Measurements from ENCODE around the gene CSPG5. TPM values are rescaled to one million over a fixed set of nuclear protein-coding genes. Genes with fewer than 3 reads are reported as not detected.

CSPG5 gene
- total RNA-seq, 1 experiment from 2014 or later, result 5.7 TPM

DNA sequence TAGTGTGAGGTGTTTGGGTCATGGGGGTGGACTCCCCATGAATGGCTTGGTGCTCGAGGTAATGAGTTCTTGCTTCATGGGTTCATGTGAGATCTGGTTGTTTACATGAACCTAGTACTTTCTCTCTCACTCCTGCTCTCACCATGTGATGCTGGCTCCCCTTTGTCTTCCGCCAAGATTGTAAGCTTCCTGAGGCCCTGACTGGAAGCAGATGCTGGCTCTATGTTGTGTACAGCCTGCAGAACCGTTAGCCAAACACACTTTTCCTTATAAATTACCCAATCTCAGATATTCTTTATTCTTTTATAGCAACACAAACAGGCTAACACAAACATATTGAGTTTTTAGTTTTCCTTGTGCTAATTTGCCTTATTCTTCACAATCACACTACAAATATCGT, 3.2 kb upstream of the CSPG5 start:
- no peak overlapping the region for H3K27ac ChIP-seq (ENCODE audit: insufficient read length, low read depth, low read length)
- no peak overlapping the region for H3T11ph ChIP-seq (ENCODE audit: low read length)
- no peak overlapping the region for H3K4me3 Mint-ChIP-seq
- H2BK120ac ChIP-seq (ENCODE audit: low read depth, low read length, poor library complexity, severe bottlenecking), result no peak overlapping the region
- no peaks in the 10 kb centered on the region for H4K20me1 ChIP-seq (ENCODE audit: control insufficient read depth, insufficient read depth, insufficient read length)
- H3K36me3 Mint-ChIP-seq (ENCODE audit: insufficient read depth in 1 of 3, low read depth in 3 of 3), result peaks cover 14 to 23% (median 15%) of the 10 kb centered on the region in 3 experiments; a peak in 6 of 7 replicates
- no peak overlapping the region for H4K91ac ChIP-seq (ENCODE audit: insufficient read length, low read depth, low read length)
- H3K27ac Mint-ChIP-seq, result peak overlapping the region in 1 of 3 experiments; percentile 6; a peak in 1 of 7 replicates
- H3K9ac ChIP-seq (ENCODE audit: extremely low read depth, insufficient read length, low read length), result no peak overlapping the region
- no peak overlapping the region for H3K14ac ChIP-seq (ENCODE audit: insufficient read depth, low read length)
- H3K4me1 ChIP-seq (ENCODE audit: insufficient read depth, low read length), result no peaks in the 10 kb centered on the region
- no peaks in the 10 kb centered on the region for H3K9me3 ChIP-seq (ENCODE audit: control insufficient read depth, low read depth, low read length)
- no CpG with 5 or more reads among the region's 4 CpGs for WGBS (ENCODE audit: extremely low coverage, insufficient read length, low lambda C conversion rate)
- no peak for DNase-seq
- H3K9me3 Mint-ChIP-seq, result no peaks in the 10 kb centered on the region; a peak in 1 of 5 replicates
- H2BK20ac ChIP-seq (ENCODE audit: low read depth, low read length, poor library complexity, severe bottlenecking), result no peak overlapping the region
- no peak overlapping the region for H2AFZ ChIP-seq (ENCODE audit: low read length)
- no peak overlapping the region for H3K4me2 ChIP-seq (ENCODE audit: insufficient read depth, insufficient read length, low read length)
- no peak overlapping the region for H2BK15ac ChIP-seq (ENCODE audit: low read depth, low read length)
- no peak overlapping the region for H3K56ac ChIP-seq (ENCODE audit: insufficient read length, low read depth, low read length)
- no peak overlapping the region for H3K4ac ChIP-seq (ENCODE audit: low read depth, low read length)
- H3K27me3 Mint-ChIP-seq (ENCODE audit: low read depth), result peaks cover 47% of the 10 kb centered on the region
- H3K4me1 Mint-ChIP-seq, result peaks cover 12 to 14% of the 10 kb centered on the region in 2 experiments
- H3K27me3 ChIP-seq (ENCODE audit: insufficient read depth, low read length), result peaks cover 12% of the 10 kb centered on the region; the same call in 1 of the 2 replicates
- no peak overlapping the region for H2AK5ac ChIP-seq (ENCODE audit: insufficient read length, low read length)
- TF ChIP-seq, protein P1, sequence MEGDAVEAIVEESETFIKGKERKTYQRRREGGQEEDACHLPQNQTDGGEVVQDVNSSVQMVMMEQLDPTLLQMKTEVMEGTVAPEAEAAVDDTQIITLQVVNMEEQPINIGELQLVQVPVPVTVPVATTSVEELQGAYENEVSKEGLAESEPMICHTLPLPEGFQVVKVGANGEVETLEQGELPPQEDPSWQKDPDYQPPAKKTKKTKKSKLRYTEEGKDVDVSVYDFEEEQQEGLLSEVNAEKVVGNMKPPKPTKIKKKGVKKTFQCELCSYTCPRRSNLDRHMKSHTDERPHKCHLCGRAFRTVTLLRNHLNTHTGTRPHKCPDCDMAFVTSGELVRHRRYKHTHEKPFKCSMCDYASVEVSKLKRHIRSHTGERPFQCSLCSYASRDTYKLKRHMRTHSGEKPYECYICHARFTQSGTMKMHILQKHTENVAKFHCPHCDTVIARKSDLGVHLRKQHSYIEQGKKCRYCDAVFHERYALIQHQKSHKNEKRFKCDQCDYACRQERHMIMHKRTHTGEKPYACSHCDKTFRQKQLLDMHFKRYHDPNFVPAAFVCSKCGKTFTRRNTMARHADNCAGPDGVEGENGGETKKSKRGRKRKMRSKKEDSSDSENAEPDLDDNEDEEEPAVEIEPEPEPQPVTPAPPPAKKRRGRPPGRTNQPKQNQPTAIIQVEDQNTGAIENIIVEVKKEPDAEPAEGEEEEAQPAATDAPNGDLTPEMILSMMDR (conservative IDR thresholded peaks at IDR 0.05), result no peak
- no peak overlapping the region for H2BK5ac ChIP-seq (ENCODE audit: insufficient read length, low read length)
- H3K79me2 ChIP-seq (ENCODE audit: insufficient read depth, low read length), result no peaks in the 10 kb centered on the region
- H3K23me2 ChIP-seq (ENCODE audit: insufficient read length, low read depth, low read length, poor library complexity, severe bottlenecking), result peaks cover 11% of the 10 kb centered on the region
- no peak overlapping the region for H3K23ac ChIP-seq (ENCODE audit: insufficient read length, low read depth, low read length)
- H3K18ac ChIP-seq (ENCODE audit: insufficient read length, low read depth, low read length), result no peak overlapping the region
- no peak overlapping the region for H2BK12ac ChIP-seq (ENCODE audit: insufficient read length, low read depth, low read length)
- H4K5ac ChIP-seq (ENCODE audit: insufficient read length, low read depth, low read length), result no peak overlapping the region
- H4K8ac ChIP-seq (replicated peaks; ENCODE audit: insufficient read length, low read depth, low read length), result no peak overlapping the region
- H3K79me1 ChIP-seq (ENCODE audit: insufficient read depth, low read depth, low read length, poor library complexity, severe bottlenecking), result no peaks in the 10 kb centered on the region
